Measurements from ENCODE around the gene PPWD1. TPM values are rescaled to one million over a fixed set of nuclear protein-coding genes. Genes with fewer than 3 reads are reported as not detected.

Gene PPWD1
- total and polyA plus RNA-seq, 2 donors (not counting 3 experiments of a cell fraction or from before 2014, with no cell fraction given) = 4.9 to 40.9 TPM

GRCh38 chr5:65535529-65535987 lies 27.5 kb upstream of the PPWD1 start:
- H3K4me1 ChIP-seq (ENCODE audit: control insufficient read depth, extremely low read depth, insufficient read depth, low read length) = no peaks in the 10 kb centered on the region
- no peak overlapping the region for H3K4me2 ChIP-seq (ENCODE audit: insufficient read depth, low read length)
- no peak for DNase-seq (ENCODE audit: low read depth, low spot score)
- intact Hi-C loops (cut with micrococcal nuclease) = no loop called here
- H3K9ac ChIP-seq (replicated peaks; ENCODE audit: extremely low read depth, insufficient read depth, low read length) = no peak overlapping the region
- BruUV-seq (replicated peaks) = no TSS peak
- peaks cover 0 to 2% of the 10 kb centered on the region in 2 experiments for H3K36me3 ChIP-seq (ENCODE audit: control insufficient read depth in 2 of 2, extremely low read depth in 1 of 2, insufficient read depth in 2 of 2, low read length in 2 of 2)
- no peaks in the 10 kb centered on the region for H3K79me2 ChIP-seq (ENCODE audit: control insufficient read depth, insufficient read depth, low read length)
- H3K4me3 ChIP-seq (replicated peaks in 1 of 3; ENCODE audit: insufficient read depth in 1 of 3, low read depth in 1 of 3, low read length in 3 of 3) = no peak overlapping the region
- H3K9me3 ChIP-seq (replicated peaks; ENCODE audit: control insufficient read depth, insufficient read depth, low read length) = no peaks in the 10 kb centered on the region
- ChIA-PET POLR2A (no interaction called here), CTCF (interaction anchor here (0.9 to 1.4 kb wide), 4 partner anchors 8 to 576 kb away, joined by 3 to 4 read pairs (median 3); no protein-coding TSS in a partner anchor)
- H3K27ac ChIP-seq (ENCODE audit: insufficient read depth, low read depth, low read length) = no peak overlapping the region
- no peak for TF ChIP-seq GATA2 (IDR thresholded peaks at IDR 0.05; ENCODE audit: insufficient read depth, insufficient read length, low read depth, low read length)
- no peak for TF ChIP-seq EZH2 (IDR thresholded peaks at IDR 0.05; ENCODE audit: borderline replicate concordance, low read depth, low read length, severe bottlenecking)
- TF ChIP-seq CTCF (IDR thresholded peaks at IDR 0.05; ENCODE audit: extremely low read depth in 1 of 2, insufficient read depth in 1 of 2, low read depth in 1 of 2, low read length in 2 of 2) = no peak
- no peaks in the 10 kb centered on the region for H3K9me1 ChIP-seq (replicated peaks; ENCODE audit: control insufficient read depth, extremely low read depth, insufficient read depth, low read length)
- H3K27me3 ChIP-seq (ENCODE audit: control insufficient read depth in 2 of 2, insufficient read depth in 2 of 2, low read length in 2 of 2) = no peaks in the 10 kb centered on the region
- no peaks in the 10 kb centered on the region for H4K20me1 ChIP-seq (replicated peaks; ENCODE audit: control insufficient read depth, extremely low read depth, insufficient read depth, low read length)
- no peak for FAIRE-seq
- no peak overlapping the region for H2AFZ ChIP-seq (ENCODE audit: low read depth, low read length)
- dilution Hi-C loops (cut with MboI; ENCODE audit: extremely low pct_ligation_motif_present, low sequenced_read_pairs) = no loop called here

GRCh38 chr5:65539827-65540226 lies 23.3 kb upstream of the PPWD1 start:
- Histone ChIP-seq H3K4me2 (ENCODE audit: insufficient read depth, low read length) (no peak overlapping the region), H3K4me1 (ENCODE audit: control insufficient read depth, extremely low read depth, insufficient read depth, low read length) (no peaks in the 10 kb centered on the region), H3K79me2 (ENCODE audit: control insufficient read depth, insufficient read depth, low read length) (no peaks in the 10 kb centered on the region), H3K4me3 (replicated peaks in 1 of 3; ENCODE audit: insufficient read depth in 1 of 3, low read depth in 1 of 3, low read length in 3 of 3) (no peak overlapping the region), H3K27ac (ENCODE audit: insufficient read depth, low read depth, low read length) (no peak overlapping the region), H2AFZ (ENCODE audit: low read depth, low read length) (no peak overlapping the region), H3K36me3 (ENCODE audit: control insufficient read depth in 2 of 2, extremely low read depth in 1 of 2, insufficient read depth in 2 of 2, low read length in 2 of 2) (peaks cover 0 to 9% of the 10 kb centered on the region in 2 experiments), H3K9ac (replicated peaks; ENCODE audit: extremely low read depth, insufficient read depth, low read length) (no peak overlapping the region), H3K9me3 (replicated peaks; ENCODE audit: control insufficient read depth, insufficient read depth, low read length) (no peaks in the 10 kb centered on the region), H3K9me1 (replicated peaks; ENCODE audit: control insufficient read depth, extremely low read depth, insufficient read depth, low read length) (no peaks in the 10 kb centered on the region), H4K20me1 (replicated peaks; ENCODE audit: control insufficient read depth, extremely low read depth, insufficient read depth, low read length) (no peaks in the 10 kb centered on the region), H3K27me3 (ENCODE audit: control insufficient read depth in 2 of 2, insufficient read depth in 2 of 2, low read length in 2 of 2) (no peaks in the 10 kb centered on the region)
- no peak for DNase-seq (ENCODE audit: low read depth, low spot score)
- FAIRE-seq = no peak
- no peak for TF ChIP-seq GATA2 (IDR thresholded peaks at IDR 0.05; ENCODE audit: insufficient read depth, insufficient read length, low read depth, low read length)
- TF ChIP-seq JUN (IDR thresholded peaks at IDR 0.05; ENCODE audit: borderline replicate concordance, insufficient read depth, insufficient read length, low read depth) = no peak
- TF ChIP-seq EZH2 (IDR thresholded peaks at IDR 0.05; ENCODE audit: borderline replicate concordance, low read depth, low read length, severe bottlenecking) = no peak
- no peak for TF ChIP-seq MAX (IDR thresholded peaks at IDR 0.05; ENCODE audit: insufficient read depth, insufficient read length)
- TF ChIP-seq POLR2AphosphoS5 (IDR thresholded peaks at IDR 0.05; ENCODE audit: insufficient read depth, low read depth, low read length) = no peak
- TF ChIP-seq MYC (IDR thresholded peaks at IDR 0.05; ENCODE audit: low read depth, low read length) = no peak
- no peak for TF ChIP-seq FOS (IDR thresholded peaks at IDR 0.05; ENCODE audit: borderline replicate concordance, insufficient read depth, low read length)
- no peak for TF ChIP-seq POLR2A (IDR thresholded peaks at IDR 0.05; ENCODE audit: low read depth, low read length)
- no peak for TF ChIP-seq CTCF (IDR thresholded peaks at IDR 0.05; ENCODE audit: extremely low read depth in 1 of 2, insufficient read depth in 1 of 2, low read depth in 1 of 2, low read length in 2 of 2)
- ChIA-PET POLR2A (interaction anchor here (0.6 kb wide), 1 partner anchor 19 kb away, joined by 5 read pairs; no protein-coding TSS in a partner anchor), CTCF (interaction anchor here (1.1 kb wide), 1 partner anchor 23 kb away, joined by 3 read pairs; the partner anchor contains the start of genes CENPK and PPWD1)
- no TSS peak for BruUV-seq (replicated peaks)
- dilution Hi-C loops (cut with MboI; ENCODE audit: extremely low pct_ligation_motif_present, low sequenced_read_pairs) = no loop called here
- intact Hi-C loops (cut with micrococcal nuclease) = no loop called here
